Measurements from ENCODE around the gene DCTN5.
A peak's percentile ranks its signal among the peaks of the same experiment; 100 is the strongest.

DCTN5 gene

GRCh38 chr16:23691483-23692189 is 50.4 kb downstream of the DCTN5 start:
- Histone ChIP-seq H2AFZ (ENCODE audit: low read depth, low read length) (no peak overlapping the region), H4K20me1 (ENCODE audit: insufficient read depth, low read length) (peaks cover 15% of the 10 kb centered on the region), H3K4me3 (ENCODE audit: low read depth in 1 of 2, low read length in 2 of 2) (no peak overlapping the region), H3K9me3 (ENCODE audit: insufficient read depth, low read length, severe bottlenecking) (no peaks in the 10 kb centered on the region), H3K4me2 (ENCODE audit: insufficient read depth, low read length) (no peak overlapping the region), H3K27ac (ENCODE audit: low read length) (no peak overlapping the region), H3K9ac (ENCODE audit: low read depth, low read length) (no peak overlapping the region), H3K79me2 (ENCODE audit: insufficient read depth, low read length) (no peaks in the 10 kb centered on the region), H3K4me1 (ENCODE audit: insufficient read depth, low read length) (no peaks in the 10 kb centered on the region), H3K27me3 (ENCODE audit: insufficient read depth, low read length, poor library complexity) (no peaks in the 10 kb centered on the region), H3K36me3 (ENCODE audit: insufficient read depth, low read length) (peaks cover 46% of the 10 kb centered on the region)
- ATAC-seq (ENCODE audit: insufficient read depth, low read depth): peak; percentile 44; the same call in 2 of the 3 replicates
- no peak for DNase-seq
- TF ChIP-seq EZH2 (IDR thresholded peaks at IDR 0.05; ENCODE audit: borderline replicate concordance, low read depth, low read length, severe bottlenecking) (no peak), CTCF (IDR thresholded peaks at IDR 0.05; ENCODE audit: borderline replicate concordance, extremely low read depth, low read length, poor library complexity, severe bottlenecking) (no peak)

- H3K4me1 ChIP-seq (ENCODE audit: insufficient read depth, low read length): no peaks in the 10 kb centered on the region
- no peak overlapping the region for H2AFZ ChIP-seq (ENCODE audit: low read depth, low read length)
- peaks cover 39% of the 10 kb centered on the region for H3K36me3 ChIP-seq (ENCODE audit: insufficient read depth, low read length)
- no peaks in the 10 kb centered on the region for H3K9me3 ChIP-seq (ENCODE audit: insufficient read depth, low read length, severe bottlenecking)
- H3K27ac ChIP-seq (ENCODE audit: low read length): no peak overlapping the region
- H3K9ac ChIP-seq (ENCODE audit: low read depth, low read length): no peak overlapping the region
- ATAC-seq (ENCODE audit: insufficient read depth, low read depth): no peak
- TF ChIP-seq EZH2 (IDR thresholded peaks at IDR 0.05; ENCODE audit: borderline replicate concordance, low read depth, low read length, severe bottlenecking) (no peak), CTCF (IDR thresholded peaks at IDR 0.05; ENCODE audit: borderline replicate concordance, extremely low read depth, low read length, poor library complexity, severe bottlenecking) (no peak)
- no peak for DNase-seq
- H3K4me3 ChIP-seq (ENCODE audit: low read depth in 1 of 2, low read length in 2 of 2): no peak overlapping the region
- no peak overlapping the region for H3K4me2 ChIP-seq (ENCODE audit: insufficient read depth, low read length)
- peaks cover 11% of the 10 kb centered on the region for H4K20me1 ChIP-seq (ENCODE audit: insufficient read depth, low read length)
- no peaks in the 10 kb centered on the region for H3K27me3 ChIP-seq (ENCODE audit: insufficient read depth, low read length, poor library complexity)
- no peaks in the 10 kb centered on the region for H3K79me2 ChIP-seq (ENCODE audit: insufficient read depth, low read length)
Measured at GRCh38 chr16:23692190-23692837, 51.0 kb downstream of the DCTN5 start.

- Histone ChIP-seq H3K27ac (ENCODE audit: low read length) (no peak overlapping the region), H2AFZ (ENCODE audit: low read depth, low read length) (no peak overlapping the region), H3K4me2 (ENCODE audit: insufficient read depth, low read length) (no peak overlapping the region), H3K27me3 (ENCODE audit: insufficient read depth, low read length, poor library complexity) (no peaks in the 10 kb centered on the region), H3K9ac (ENCODE audit: low read depth, low read length) (no peak overlapping the region), H3K36me3 (ENCODE audit: insufficient read depth, low read length) (peaks cover 20% of the 10 kb centered on the region), H3K4me3 (ENCODE audit: low read depth in 1 of 2, low read length in 2 of 2) (no peak overlapping the region), H3K4me1 (ENCODE audit: insufficient read depth, low read length) (no peaks in the 10 kb centered on the region), H4K20me1 (ENCODE audit: insufficient read depth, low read length) (peaks cover 5% of the 10 kb centered on the region; the same call in 1 of the 2 replicates), H3K79me2 (ENCODE audit: insufficient read depth, low read length) (no peaks in the 10 kb centered on the region), H3K9me3 (ENCODE audit: insufficient read depth, low read length, severe bottlenecking) (no peaks in the 10 kb centered on the region)
- no peak for ATAC-seq (ENCODE audit: insufficient read depth, low read depth)
- TF ChIP-seq CTCF (IDR thresholded peaks at IDR 0.05; ENCODE audit: borderline replicate concordance, extremely low read depth, low read length, poor library complexity, severe bottlenecking): no peak
- no peak for TF ChIP-seq EZH2 (IDR thresholded peaks at IDR 0.05; ENCODE audit: borderline replicate concordance, low read depth, low read length, severe bottlenecking)
- DNase-seq: no peak
Measured at GRCh38 chr16:23694265-23694643, 53.0 kb downstream of the DCTN5 start.

Measured in DND-41 (cell line).